NOMO-1 treated with DMSO at 0.1 percent for 48 hours (cell line): ENCODE data around the gene MAML2.

Experiments used
- DNase-seq: peaks from one replicate; lab custom pipeline; 2025; ENCODE audit not compliant: unreplicated experiment; lab: John Stamatoyannopoulos, UW

Gene MAML2

GRCh38 chr11:96342961-96343711 is at the start of gene MAML2:
Gene MAML2 (minus strand): TSS chr11:96343195. CDS start chr11:96341895, 1,300 bp downstream.
- DNase-seq = peak; percentile 88

- DNase-seq = no peak
These were observed 48.8 kb upstream of the MAML2 start for GRCh38 chr11:96391698-96392307.

- peak; percentile 37 for DNase-seq
These were observed 47.4 kb upstream of the MAML2 start for GRCh38 chr11:96390488-96390792.

- DNase-seq = peak; percentile 81
These were observed 46.9 kb upstream of the MAML2 start, which contains the start of the genes CCDC82 and JRKL for GRCh38 chr11:96389720-96390487. Gene CCDC82 (minus strand): TSS chr11:96389912. CDS start chr11:96384747, 5,165 bp downstream. Gene JRKL (plus strand): TSS chr11:96390013. CDS start chr11:96390650, 637 bp downstream.

GRCh38 chr11:96388891-96389719 is 46.1 kb upstream of the MAML2 start:
- peak; percentile 30 for DNase-seq

GRCh38 chr11:96385187-96385586 is 42.2 kb upstream of the MAML2 start:
- DNase-seq = no peak

- DNase-seq = no peak
These were observed 41.2 kb upstream of the MAML2 start for GRCh38 chr11:96384156-96384555.

GRCh38 chr11:96376796-96377195 is 33.8 kb upstream of the MAML2 start:
- DNase-seq = no peak

GRCh38 chr11:96373826-96374225 is 30.8 kb upstream of the MAML2 start:
- peak; percentile 3 for DNase-seq

- DNase-seq = peak; percentile 59
These were observed 24.3 kb upstream of the MAML2 start for GRCh38 chr11:96367342-96367741.

GRCh38 chr11:96366024-96366423 is 23.0 kb upstream of the MAML2 start:
- DNase-seq = no peak

- DNase-seq = no peak
These were observed 22.5 kb upstream of the MAML2 start for GRCh38 chr11:96365493-96365892.

GRCh38 chr11:96361778-96362177 is 18.8 kb upstream of the MAML2 start:
- DNase-seq = no peak

- DNase-seq = no peak
These were observed 15.3 kb upstream of the MAML2 start for GRCh38 chr11:96358321-96358720.

- no peak for DNase-seq
These were observed 14.8 kb upstream of the MAML2 start for GRCh38 chr11:96357794-96358193.

- no peak for DNase-seq
These were observed 13.9 kb upstream of the MAML2 start for GRCh38 chr11:96356848-96357247.

- peak; percentile 29 for DNase-seq
These were observed 708 bp downstream of the MAML2 start for GRCh38 chr11:96342014-96342960.

GRCh38 chr11:96341211-96342013 is 1.6 kb downstream of the MAML2 start:
- no peak for DNase-seq

GRCh38 chr11:96340555-96340885 is 2.5 kb downstream of the MAML2 start:
- DNase-seq = no peak
